Medulla oblongata (tissue), 1 donor: Measurements from ENCODE around the gene TM4SF1.
"Not testable (repeated sequence)": the region's sequence is repeated elsewhere in the genome, so short reads cannot be mapped to it uniquely, and the experiment has no call there.

Experiments
- DNase-seq: peaks from one replicate; pipeline ENCODE4 v3.0.0-alpha.2; 2015; ENCODE audit errors: extremely low spot score

The TM4SF1 gene

DNA sequence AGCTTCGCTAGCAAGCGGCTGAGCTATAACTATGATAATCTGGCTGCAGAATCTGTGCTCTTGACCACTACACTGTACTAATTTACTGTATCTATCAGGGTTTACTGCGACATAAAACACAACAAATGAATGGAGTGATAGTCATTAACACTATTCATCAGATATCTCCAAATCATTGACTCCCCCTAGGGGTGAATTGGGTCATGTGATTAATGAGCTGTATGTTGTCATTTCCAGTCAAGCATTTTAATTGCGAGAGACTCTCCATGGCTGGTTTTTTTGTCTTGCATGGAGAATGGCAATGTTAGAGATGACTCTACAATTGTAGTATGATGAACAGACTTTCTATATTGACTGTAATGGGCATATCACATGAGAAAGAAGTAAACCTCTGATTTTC is 33.5 kb downstream of the TM4SF1 start:
- no peak for DNase-seq

DNA sequence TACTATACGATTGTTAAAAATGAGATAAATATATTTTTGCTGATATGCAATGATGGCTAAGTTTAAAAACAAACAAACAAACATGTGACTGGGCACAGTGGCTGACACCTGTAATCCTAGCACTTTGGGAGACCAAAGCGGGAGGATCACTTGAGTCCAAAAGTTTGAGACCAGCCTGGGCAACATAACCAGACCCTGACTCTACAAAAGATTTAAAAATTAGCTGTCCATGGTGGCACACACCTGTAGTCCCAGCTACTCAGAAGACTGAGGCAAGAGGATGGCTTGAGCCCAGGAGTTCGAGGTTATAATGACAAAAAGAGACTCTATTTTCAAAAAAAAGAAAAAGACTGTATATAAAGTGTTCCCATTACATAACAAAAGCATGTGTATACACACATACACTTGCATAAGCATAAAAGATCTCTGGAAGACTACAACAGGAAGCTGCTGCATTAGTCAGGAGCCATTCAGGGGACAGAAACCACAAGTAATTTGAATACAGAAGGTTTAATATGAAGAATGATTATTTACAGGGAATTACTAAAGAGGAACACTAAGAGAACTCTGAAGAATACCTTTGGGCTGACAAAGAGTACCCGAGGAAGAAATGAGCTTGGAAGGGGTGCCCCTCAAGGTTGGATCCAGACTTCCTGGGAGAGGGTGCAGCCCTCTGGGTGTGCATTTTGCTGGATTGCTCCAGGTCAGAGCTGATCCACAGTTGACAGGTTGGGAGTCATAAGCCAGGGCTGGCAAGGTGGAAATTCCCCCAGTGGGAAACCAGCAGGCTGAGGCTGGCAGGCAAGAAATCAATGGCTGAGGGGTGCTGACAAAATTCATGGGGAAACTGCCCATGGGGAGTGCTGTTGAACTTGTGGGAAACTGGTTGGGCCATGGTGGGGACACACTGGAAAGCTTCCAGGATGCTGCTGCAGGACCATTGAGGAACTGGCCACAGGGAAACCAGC is 34.8 kb downstream of the TM4SF1 start:
- DNase-seq, result no peak

DNA sequence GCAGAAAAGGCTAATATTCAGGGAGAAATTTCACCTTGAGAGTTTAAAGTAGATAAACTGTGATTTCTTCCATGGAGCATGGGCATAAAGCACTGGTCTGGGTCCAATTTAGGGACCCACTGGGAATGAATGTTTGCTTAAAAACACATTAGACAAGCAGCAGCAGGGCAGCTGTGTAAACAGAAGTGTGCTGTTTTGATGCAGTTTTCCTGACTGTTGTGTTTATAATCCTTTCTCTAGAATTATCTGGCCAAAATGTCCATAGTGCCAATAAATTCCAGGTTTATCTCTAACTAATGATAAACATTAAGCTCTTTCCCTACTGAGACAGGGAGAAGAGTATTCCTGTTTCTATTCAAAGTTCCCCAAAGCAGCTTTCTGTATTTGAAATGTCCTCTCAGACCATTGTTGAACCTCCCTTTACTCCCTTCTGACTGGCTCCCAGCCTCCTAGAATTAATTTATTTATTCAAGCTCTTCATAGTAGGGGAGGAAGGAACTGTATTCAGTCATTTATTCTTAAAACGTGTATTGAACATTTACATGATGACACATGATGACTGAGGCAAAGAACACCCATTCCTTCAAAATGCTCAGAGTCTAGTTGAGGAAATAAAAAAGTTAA is 37.0 kb downstream of the TM4SF1 start:
- DNase-seq, result no peak

- no peak for DNase-seq
Measured at GRCh38 chr3:149339931-149340309, 37.5 kb downstream of the TM4SF1 start.

- not testable (repeated sequence) for DNase-seq
Measured at GRCh38 chr3:149337486-149337885, 40.0 kb downstream of the TM4SF1 start.

DNA sequence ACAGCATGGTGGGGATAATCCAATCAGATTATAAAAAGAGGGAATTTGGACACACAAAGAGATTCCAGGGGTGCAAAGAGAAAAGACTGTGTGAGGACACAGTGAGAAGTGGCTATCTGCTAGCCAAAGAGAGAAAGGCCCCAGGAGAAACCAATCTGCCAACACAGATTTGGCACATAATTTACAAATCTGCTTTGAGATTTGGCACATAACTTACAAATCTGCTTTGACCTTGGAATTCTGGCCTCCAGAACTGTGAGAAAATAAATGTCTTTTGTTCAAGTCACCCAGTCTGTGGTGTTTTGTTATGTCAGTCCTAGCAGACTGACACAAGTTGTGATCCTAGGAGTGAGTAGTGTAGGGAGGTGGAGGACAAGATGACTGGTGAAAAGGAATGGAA is 40.5 kb downstream of the TM4SF1 start:
- DNase-seq, result no peak

DNA sequence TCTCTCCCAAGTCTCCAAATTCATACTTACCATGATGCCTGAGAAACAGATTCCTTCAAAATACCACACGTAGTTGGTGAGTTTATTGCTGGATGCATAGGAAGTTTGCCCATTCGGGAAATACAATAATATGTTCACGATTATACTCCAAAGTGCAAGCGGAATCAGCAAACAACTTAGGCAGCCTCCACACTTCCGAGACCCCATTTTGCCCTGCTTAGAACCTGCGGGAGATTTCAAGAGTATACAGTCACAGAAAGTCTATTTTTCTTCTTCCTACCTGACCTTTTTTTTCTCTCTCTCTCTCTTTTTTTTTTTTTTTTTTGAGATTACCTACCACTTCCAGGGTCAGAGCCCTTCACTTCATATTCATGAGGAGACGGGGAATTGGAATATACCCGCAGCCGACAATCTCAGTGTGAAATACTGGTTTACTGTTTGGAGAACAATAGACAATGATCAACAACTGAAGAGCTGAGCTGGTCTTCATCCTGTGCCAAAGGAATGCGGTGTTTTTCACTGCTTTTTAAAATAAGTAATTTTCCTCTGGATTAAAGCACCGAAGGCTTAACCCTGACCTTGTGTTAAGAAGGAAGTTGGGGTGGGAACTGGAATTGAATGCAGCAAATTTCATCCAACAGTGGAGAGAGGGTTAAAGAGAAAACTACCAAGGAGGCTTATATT is 44.1 kb downstream of the TM4SF1 start, which contains the start of gene TM4SF18:
TSS of gene TM4SF18 (minus strand) at position 461 of the 684 bp plus-strand sequence. CDS start at position 207, 254 bp downstream.
- peak; percentile 51 for DNase-seq

DNA sequence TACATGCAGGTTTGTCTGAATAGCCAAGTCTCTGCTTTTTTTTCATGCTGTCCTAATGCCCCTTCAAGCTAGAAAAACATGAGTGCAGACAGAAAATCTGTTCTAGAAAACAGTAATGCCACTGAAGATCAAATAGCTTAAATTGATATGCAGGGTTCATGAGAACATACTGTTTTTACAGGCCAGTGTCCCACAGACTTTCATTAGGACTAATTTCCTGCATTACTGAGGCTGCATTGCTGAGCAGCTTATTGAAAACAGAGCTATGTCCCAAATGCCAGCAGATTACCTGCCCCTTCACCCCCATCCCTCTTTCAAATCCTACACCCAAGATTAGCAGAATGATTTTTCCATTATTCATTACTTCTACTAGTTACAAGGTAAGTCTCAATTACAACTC is 44.7 kb downstream of the TM4SF1 start:
- DNase-seq, result no peak

- no peak for DNase-seq
Measured at GRCh38 chr3:149332227-149332765, 45.2 kb downstream of the TM4SF1 start.

GRCh38 chr3:149331396-149331795 is 46.1 kb downstream of the TM4SF1 start:
- DNase-seq, result no peak

DNA sequence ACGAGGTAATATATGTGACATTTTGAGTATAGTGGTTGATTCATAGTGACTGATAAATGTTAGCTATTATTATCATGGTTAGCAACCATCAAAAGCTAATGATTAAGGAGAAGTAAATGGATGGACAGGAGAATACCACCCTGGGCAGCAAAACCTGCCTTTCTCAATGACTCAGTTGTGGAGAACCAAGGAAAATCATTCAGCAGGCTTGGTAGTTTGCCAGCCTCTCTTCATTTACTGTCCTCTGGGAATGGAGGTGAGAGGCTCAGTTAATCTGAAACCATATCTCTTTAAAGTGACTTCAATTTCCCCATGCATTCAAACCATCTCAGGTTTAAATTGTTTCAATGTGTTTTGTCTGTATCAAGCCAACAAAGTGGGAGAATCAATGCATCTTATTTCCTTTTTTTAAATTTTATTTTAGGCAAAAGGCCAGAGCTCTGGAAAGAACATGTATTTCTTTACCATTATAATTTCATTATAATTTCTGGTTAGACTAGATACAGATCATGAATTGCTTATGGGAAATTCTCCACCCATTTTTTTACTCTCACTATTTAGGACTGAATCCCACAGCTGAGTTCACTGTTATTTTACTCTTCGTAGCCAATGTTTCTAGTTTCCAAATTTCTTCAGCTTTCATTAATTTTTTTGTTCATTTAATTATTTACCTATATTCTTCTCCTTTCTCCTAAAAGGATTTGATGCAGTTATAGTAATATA is 46.7 kb downstream of the TM4SF1 start:
- DNase-seq, result no peak

DNA sequence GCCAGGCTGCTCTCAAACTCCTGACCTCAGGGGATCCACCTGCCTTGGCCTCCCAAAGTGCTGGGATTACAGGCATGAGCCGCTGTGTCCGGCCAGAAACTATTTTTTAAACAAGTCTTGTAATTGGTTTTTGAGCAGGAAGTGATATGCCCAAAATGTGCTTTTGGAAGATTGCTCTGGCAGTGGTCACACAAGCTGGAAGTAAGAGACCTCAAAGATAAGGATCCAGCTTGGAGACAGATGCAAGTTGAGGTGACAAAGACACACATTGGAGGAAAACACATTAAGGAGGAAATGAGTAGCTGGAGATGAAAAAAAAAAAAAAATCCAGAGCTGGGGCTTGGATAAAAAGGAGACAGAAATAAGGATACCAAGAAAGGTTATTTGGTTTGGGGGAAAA is 50.3 kb downstream of the TM4SF1 start:
- no peak for DNase-seq

DNA sequence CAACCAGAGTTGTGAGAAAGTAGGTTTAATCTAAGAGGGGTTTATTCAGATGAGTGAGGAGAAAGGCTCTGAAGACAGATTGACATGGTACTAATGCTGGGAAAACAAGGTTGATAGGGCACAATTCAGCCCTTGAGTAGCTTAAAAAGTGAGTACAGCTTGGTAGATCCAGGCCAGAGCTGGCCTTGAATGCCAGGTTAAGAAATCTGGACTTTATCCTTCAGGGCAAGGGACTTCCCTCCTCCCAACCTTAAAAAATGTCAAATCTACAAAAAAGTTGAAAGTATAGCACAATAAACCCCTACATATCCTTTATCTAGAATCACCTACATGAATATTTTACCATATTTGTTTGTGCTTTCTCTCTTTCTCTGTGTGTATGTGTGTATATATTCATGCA is 51.9 kb downstream of the TM4SF1 start:
- no peak for DNase-seq

- DNase-seq, result no peak
Measured at GRCh38 chr3:149324332-149324731, 53.1 kb downstream of the TM4SF1 start.

DNA sequence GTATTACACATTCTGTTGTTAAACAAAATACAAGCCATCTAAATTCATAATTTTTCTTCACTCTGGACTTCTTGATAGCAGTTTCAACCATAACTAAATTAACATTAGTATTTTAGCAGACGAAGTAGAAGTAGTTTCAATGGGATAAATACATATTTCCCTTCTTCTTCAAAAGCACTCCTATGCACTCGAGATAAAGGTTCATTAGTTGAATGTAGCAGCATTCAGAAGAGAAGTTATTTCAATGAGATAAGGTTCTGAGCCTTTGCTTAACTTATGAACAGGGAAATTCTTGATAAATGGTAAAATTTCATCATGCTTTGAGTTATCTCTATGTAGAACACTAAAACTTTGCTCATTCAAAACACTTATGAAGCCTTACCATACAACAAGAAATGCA is 55.8 kb downstream of the TM4SF1 start:
- no peak for DNase-seq

- DNase-seq, result no peak
Measured at GRCh38 chr3:149321136-149321535, 56.3 kb downstream of the TM4SF1 start.

DNA sequence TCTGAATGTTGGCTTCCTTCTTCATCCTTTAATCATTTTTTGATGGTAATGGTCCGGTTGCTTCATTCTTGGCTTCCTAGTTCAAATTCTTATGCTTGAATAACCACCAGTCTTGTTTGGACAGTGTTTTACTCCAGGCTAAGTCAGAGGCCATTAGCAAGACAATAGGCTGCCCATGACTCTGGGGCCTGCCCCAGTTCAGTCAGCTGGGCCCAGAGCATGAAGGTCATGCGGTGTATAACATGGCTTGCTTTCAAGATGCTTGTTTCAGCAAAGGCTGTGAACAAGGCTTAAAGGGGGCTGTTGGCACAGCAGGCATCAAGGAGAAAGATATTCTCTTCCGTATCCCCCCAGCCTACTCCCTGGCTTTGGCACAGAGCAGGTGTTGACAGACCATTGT is 57.7 kb downstream of the TM4SF1 start:
- DNase-seq, result no peak
